ENCODE results near the gene FAM120B.

DNA sequence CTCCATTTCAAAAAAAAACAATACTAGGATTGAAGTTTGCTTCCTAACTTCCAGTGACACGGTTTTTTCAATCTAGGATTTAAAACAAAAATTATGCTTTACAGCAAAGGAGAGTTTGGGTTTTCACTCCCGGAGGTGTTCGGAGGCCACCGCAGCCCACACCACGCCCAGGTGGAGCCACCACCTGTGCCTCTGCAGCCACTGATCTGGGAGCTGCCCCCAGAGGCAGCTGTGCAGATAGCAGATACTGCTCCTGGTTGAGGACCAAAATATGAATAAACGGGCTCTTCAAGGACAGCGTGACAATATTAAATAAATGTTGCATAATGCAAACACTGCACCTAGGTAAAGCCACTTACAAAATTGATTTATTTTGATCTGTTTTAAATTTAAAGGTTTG lies 45.9 kb upstream of the FAM120B start:
- TF ChIP-seq, protein P1, sequence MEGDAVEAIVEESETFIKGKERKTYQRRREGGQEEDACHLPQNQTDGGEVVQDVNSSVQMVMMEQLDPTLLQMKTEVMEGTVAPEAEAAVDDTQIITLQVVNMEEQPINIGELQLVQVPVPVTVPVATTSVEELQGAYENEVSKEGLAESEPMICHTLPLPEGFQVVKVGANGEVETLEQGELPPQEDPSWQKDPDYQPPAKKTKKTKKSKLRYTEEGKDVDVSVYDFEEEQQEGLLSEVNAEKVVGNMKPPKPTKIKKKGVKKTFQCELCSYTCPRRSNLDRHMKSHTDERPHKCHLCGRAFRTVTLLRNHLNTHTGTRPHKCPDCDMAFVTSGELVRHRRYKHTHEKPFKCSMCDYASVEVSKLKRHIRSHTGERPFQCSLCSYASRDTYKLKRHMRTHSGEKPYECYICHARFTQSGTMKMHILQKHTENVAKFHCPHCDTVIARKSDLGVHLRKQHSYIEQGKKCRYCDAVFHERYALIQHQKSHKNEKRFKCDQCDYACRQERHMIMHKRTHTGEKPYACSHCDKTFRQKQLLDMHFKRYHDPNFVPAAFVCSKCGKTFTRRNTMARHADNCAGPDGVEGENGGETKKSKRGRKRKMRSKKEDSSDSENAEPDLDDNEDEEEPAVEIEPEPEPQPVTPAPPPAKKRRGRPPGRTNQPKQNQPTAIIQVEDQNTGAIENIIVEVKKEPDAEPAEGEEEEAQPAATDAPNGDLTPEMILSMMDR (IDR thresholded peaks at IDR 0.05), result no peak
- TF ChIP-seq POLR2A (IDR thresholded peaks at IDR 0.05), result no peak

All from breast epithelium (tissue), 3 donors.